Liver (tissue), 9 donors: ENCODE results near the gene FAM13A. TPM values are rescaled to one million over a fixed set of nuclear protein-coding genes. Genes with fewer than 3 reads are reported as not detected.

Source experiments
- DNase-seq: peaks from one replicate; pipeline ENCODE4 v3.0.0-alpha.2; 2017; ENCODE audit warnings: low spot score
- H3K27ac ChIP-seq, 2 donors: one replicate each; pipeline ENCODE4 v1.7.0; 2013; ENCODE audit warnings: inconsistent platforms in 2 of 2, low read length in 2 of 2, control low read depth in 1 of 2, low read depth in 1 of 2, mild to moderate bottlenecking in 1 of 2
- H3K27me3 ChIP-seq, 4 donors: one replicate each; pipeline versions ENCODE4 v1.6.1 to v1.7.0; 2013; ENCODE audit warnings: low read length in 3 of 4, inconsistent platforms in 1 of 4, mild to moderate bottlenecking in 1 of 4, moderate library complexity in 1 of 4; ENCODE audit not compliant: control insufficient read depth in 4 of 4, insufficient read depth in 4 of 4
- H3K36me3 ChIP-seq, 4 donors: one replicate each; pipeline versions ENCODE4 v1.6.1 to v1.7.0; 2013; ENCODE audit warnings: low read length in 3 of 4, mild to moderate bottlenecking in 3 of 4, low read depth in 1 of 4, moderate library complexity in 1 of 4; ENCODE audit not compliant: control insufficient read depth in 4 of 4, insufficient read depth in 3 of 4
- H3K4me1 ChIP-seq, 4 donors: one replicate each; pipeline versions ENCODE4 v1.6.1 to v1.7.0; 2013; ENCODE audit warnings: low read length in 3 of 4, mild to moderate bottlenecking in 3 of 4, moderate library complexity in 1 of 4; ENCODE audit not compliant: control insufficient read depth in 4 of 4, insufficient read depth in 4 of 4
- H3K4me3 ChIP-seq, 3 donors: one replicate each; pipeline versions ENCODE4 v1.6.1 to v1.7.0; 2013; ENCODE audit warnings: low read length in 3 of 3, control low read depth in 1 of 3, low read depth in 1 of 3, mild to moderate bottlenecking in 1 of 3
- H3K9ac ChIP-seq, 2 donors: one replicate each; pipeline ENCODE4 v1.7.0; 2013; ENCODE audit warnings: low read length in 2 of 2, mild to moderate bottlenecking in 2 of 2, moderate library complexity in 2 of 2, control low read depth in 1 of 2, low read depth in 1 of 2
- H3K9me3 ChIP-seq, 4 donors: one replicate each; pipeline versions ENCODE4 v1.6.1 to v1.7.0; 2013; ENCODE audit warnings: low read length in 3 of 4; ENCODE audit not compliant: control insufficient read depth in 4 of 4
- ATF3 ChIP-seq: IDR thresholded peaks from 2 replicates; pipeline ENCODE4 v1.6.1; 2016; ENCODE audit warnings: antibody characterized with exemption
- CTCF ChIP-seq: fragments of 150-350 bp; IDR thresholded peaks from 2 replicates; pipeline ENCODE4 v1.5.1; 2017; ENCODE audit warnings: improper control_type of control experiment, low read depth, low read length; ENCODE audit not compliant: missing input control
- EGR1 ChIP-seq, 2 donors: IDR thresholded peaks; 2 replicates each; pipeline ENCODE4 v1.6.1; 2016 to 2018; ENCODE audit warnings: antibody characterized with exemption in 2 of 2, low read depth in 2 of 2
- FOXA1 ChIP-seq: IDR thresholded peaks from 2 replicates; pipeline ENCODE4 v1.6.1; 2016; ENCODE audit warnings: antibody characterized with exemption
- FOXA2 ChIP-seq: IDR thresholded peaks from 2 replicates; pipeline ENCODE4 v1.6.1; 2016; ENCODE audit warnings: antibody characterized with exemption
- GABPA ChIP-seq, 2 donors: IDR thresholded peaks in 1 of 2; conservative IDR thresholded peaks in 1 of 2; 2 replicates each; pipeline ENCODE4 v1.6.1; 2016; ENCODE audit warnings: antibody characterized with exemption in 2 of 2, mild to moderate bottlenecking in 1 of 2, moderate library complexity in 1 of 2
- HNF4A ChIP-seq, 2 donors: conservative IDR thresholded peaks; 2 replicates each; pipeline ENCODE4 v1.6.1; 2016; ENCODE audit warnings: antibody characterized with exemption in 2 of 2, mild to moderate bottlenecking in 2 of 2
- HNF4G ChIP-seq: IDR thresholded peaks from 2 replicates; pipeline ENCODE4 v1.6.1; 2016; ENCODE audit warnings: antibody characterized with exemption
- JUND ChIP-seq, 2 donors: IDR thresholded peaks; 2 replicates each; pipeline ENCODE4 v1.6.1; 2016; ENCODE audit warnings: antibody characterized with exemption in 2 of 2
- MAX ChIP-seq: IDR thresholded peaks from 2 replicates; pipeline ENCODE4 v1.6.1; 2016; ENCODE audit warnings: antibody characterized with exemption
- RAD21 ChIP-seq, 2 donors: IDR thresholded peaks; 2 replicates each; pipeline ENCODE4 v1.6.1; 2016; ENCODE audit warnings: antibody characterized with exemption in 2 of 2, mild to moderate bottlenecking in 2 of 2
- REST ChIP-seq: IDR thresholded peaks from 2 replicates; pipeline ENCODE4 v1.6.1; 2016; ENCODE audit warnings: antibody characterized with exemption, mild to moderate bottlenecking
- RXRA ChIP-seq, 2 donors: IDR thresholded peaks; 2 replicates each; pipeline ENCODE4 v1.6.1; 2017 to 2018; ENCODE audit warnings: antibody characterized with exemption in 2 of 2, mild to moderate bottlenecking in 1 of 2
- SP1 ChIP-seq: IDR thresholded peaks from 2 replicates; pipeline ENCODE4 v1.6.1; 2018; ENCODE audit warnings: antibody characterized with exemption, mild to moderate bottlenecking
- TAF1 ChIP-seq: conservative IDR thresholded peaks from 2 replicates; pipeline ENCODE4 v1.6.1; 2016; ENCODE audit warnings: antibody characterized with exemption, mild to moderate bottlenecking
- YY1 ChIP-seq: IDR thresholded peaks from 2 replicates; pipeline ENCODE4 v1.6.1; 2016; ENCODE audit warnings: antibody characterized with exemption, mild to moderate bottlenecking
- ZBTB33 ChIP-seq: IDR thresholded peaks from 2 replicates; pipeline ENCODE4 v1.6.1; 2016; ENCODE audit warnings: antibody characterized with exemption
- WGBS: extraction: QIAGEN DNeasy Blood & Tissue Kit; methylation state at CpG from one replicate; pipeline ENCODE4 v1.1.7; 2013; 5-methylcytosine and 5-hydroxymethylcytosine counted together
- polyA plus RNA-seq, 2 donors: library from polyadenylated mRNA; stranded (reverse) in 1 of 2; unstranded in 1 of 2; fragments of 200-250 nt in 1 of 2; fragments of >200 nt in 1 of 2; fragmentation: Nextera tagmentation in 1 of 2; extraction: Ambion mirVana in 1 of 2; gene quantifications; one replicate each; pipeline versions ENCODE4 v1.2.1 to v1.2.3, GENCODE V29; 2013 to 2015
- total RNA-seq, 2 donors: library from RNA; depleted of rRNA; stranded (reverse); fragments of >200 nt; gene quantifications; one replicate each; pipeline ENCODE4 v1.2.3, GENCODE V29; 2014
- donor health status: healthy.
- donor health status: healthy.
- donor health status: healthy.
- donor health status: healthy.
- donor health status: healthy.

The FAM13A gene
- total and polyA plus RNA-seq, 4 donors: 14.9 to 52.9 (median 27.6) TPM

- Histone ChIP-seq H3K9me3 (no peaks in the 10 kb centered on the region), H3K27ac (no peak overlapping the region), H3K4me1 (no peaks in the 10 kb centered on the region), H3K36me3 (no peaks in the 10 kb centered on the region), H3K27me3 (no peaks in the 10 kb centered on the region), H3K9ac (no peak overlapping the region), H3K4me3 (no peak overlapping the region)
- TF ChIP-seq MAX: no peak
- TF ChIP-seq FOXA2: no peak
- no peak for TF ChIP-seq YY1
- no peak for TF ChIP-seq RXRA (IDR thresholded peaks at IDR 0.05)
- TF ChIP-seq GABPA (IDR thresholded peaks at IDR 0.05 in 1 of 2, conservative IDR thresholded peaks at IDR 0.05 in 1 of 2): no peak
- no peak for TF ChIP-seq REST
- no peak for TF ChIP-seq SP1
- TF ChIP-seq CTCF: no peak
- TF ChIP-seq FOXA1: no peak
- no peak for TF ChIP-seq JUND (IDR thresholded peaks at IDR 0.05)
- no peak for TF ChIP-seq EGR1 (IDR thresholded peaks at IDR 0.05; ENCODE audit: low read depth in 2 of 2)
- DNase-seq: no peak
- WGBS: 60% methylated on average over 4 of the region's 4 CpGs
These were observed 190.0 kb downstream of the FAM13A start for GRCh38 chr4:88866862-88867550.

- Histone ChIP-seq H3K27me3 (no peaks in the 10 kb centered on the region), H3K4me3 (no peak overlapping the region), H3K27ac (no peak overlapping the region), H3K9ac (no peak overlapping the region), H3K36me3 (no peaks in the 10 kb centered on the region), H3K4me1 (no peaks in the 10 kb centered on the region), H3K9me3 (no peaks in the 10 kb centered on the region)
- DNase-seq: no peak
- WGBS: 75% methylated on average over 6 of the region's 6 CpGs
- TF ChIP-seq FOXA1: no peak
- no peak for TF ChIP-seq ZBTB33
- no peak for TF ChIP-seq MAX
- TF ChIP-seq HNF4G: no peak
- TF ChIP-seq HNF4A (conservative IDR thresholded peaks at IDR 0.05): no peak
- no peak for TF ChIP-seq CTCF
- TF ChIP-seq GABPA (IDR thresholded peaks at IDR 0.05 in 1 of 2, conservative IDR thresholded peaks at IDR 0.05 in 1 of 2): no peak
- no peak for TF ChIP-seq REST
- no peak for TF ChIP-seq YY1
- TF ChIP-seq JUND (IDR thresholded peaks at IDR 0.05): no peak
- no peak for TF ChIP-seq EGR1 (IDR thresholded peaks at IDR 0.05; ENCODE audit: low read depth in 2 of 2)
- no peak for TF ChIP-seq SP1
- TF ChIP-seq ATF3: no peak
- TF ChIP-seq TAF1: no peak
- TF ChIP-seq RAD21 (IDR thresholded peaks at IDR 0.05): no peak
These were observed 191.5 kb downstream of the FAM13A start for GRCh38 chr4:88865466-88865865.
